Naive B cell (primary cell): Measurements from ENCODE around the gene KLF4. TPM values are rescaled to one million over a fixed set of nuclear protein-coding genes. Genes with fewer than 3 reads are reported as not detected.
"Not testable (repeated sequence)": the region's sequence is repeated elsewhere in the genome, so short reads cannot be mapped to it uniquely, and the experiment has no call there.

Source experiments
- ATAC-seq, 2 donors: fragments of 150-1000 bp; cut with Tn5 transposase; 2 replicates each; pipeline ENCODE4 v1.10.0; 2021; ENCODE audit warnings: low read depth in 2 of 2, mild to moderate bottlenecking in 2 of 2, moderate library complexity in 2 of 2
- DNase-seq: peaks from one replicate; pipeline ENCODE4 v3.0.0; 2022
- H3K27ac Mint-ChIP-seq, 6 donors: one replicate each; pipeline ENCODE4 v1.8.0; 2020 to 2022; ENCODE audit warnings: mild to moderate bottlenecking in 6 of 6, mixed read lengths in 6 of 6, moderate library complexity in 5 of 6, inconsistent platforms in 2 of 6
- H3K27me3 Mint-ChIP-seq, 3 donors: one replicate each; pipeline ENCODE4 v1.8.0; 2021 to 2022; ENCODE audit warnings: mixed read lengths in 3 of 3, mild to moderate bottlenecking in 1 of 3
- H3K36me3 Mint-ChIP-seq, 2 donors: one replicate each; pipeline ENCODE4 v1.8.0; 2020 to 2022; ENCODE audit warnings: mixed read lengths in 2 of 2, inconsistent platforms in 1 of 2, mild to moderate bottlenecking in 1 of 2
- H3K4me1 Mint-ChIP-seq, 3 donors: one replicate each; pipeline ENCODE4 v1.8.0; 2020 to 2022; ENCODE audit warnings: mixed read lengths in 3 of 3, inconsistent platforms in 1 of 3, mild to moderate bottlenecking in 1 of 3, moderate library complexity in 1 of 3
- H3K4me3 Mint-ChIP-seq, 8 donors: one replicate each; pipeline ENCODE4 v1.8.0; 2020 to 2022; ENCODE audit warnings: mild to moderate bottlenecking in 8 of 8, mixed read lengths in 8 of 8, moderate library complexity in 8 of 8, inconsistent platforms in 2 of 8
- H3K9me3 Mint-ChIP-seq, 7 donors: one replicate each; pipeline ENCODE4 v1.8.0; 2020 to 2022; ENCODE audit warnings: mixed read lengths in 7 of 7, mild to moderate bottlenecking in 5 of 7, inconsistent platforms in 2 of 7, moderate library complexity in 1 of 7
- polyA plus RNA-seq, 6 donors: library from polyadenylated mRNA; unstranded; fragments of 300-500 nt; fragmentation: Illumina TruSeq; gene quantifications; one replicate each; pipeline ENCODE4 v1.2.3, GENCODE V29; 2021; ENCODE audit warnings: low read depth in 6 of 6

The KLF4 gene
- polyA plus RNA-seq, 6 donors from 2014 or later: 1.4 to 8.0 (median 2.2) TPM

GRCh38 chr9:107500421-107501200 is 11.0 kb upstream of the KLF4 start:
- H3K27ac Mint-ChIP-seq, H3K9me3 Mint-ChIP-seq, H3K4me3 Mint-ChIP-seq, H3K4me1 Mint-ChIP-seq, DNase-seq, ATAC-seq, H3K36me3 Mint-ChIP-seq: not testable (repeated sequence)
- peaks cover 2 to 12% (median 3%) of the 10 kb centered on the region in 3 donors for H3K27me3 Mint-ChIP-seq

- H3K27me3 Mint-ChIP-seq: peaks cover 27 to 37% (median 28%) of the 10 kb centered on the region in 3 donors
- DNase-seq (no peak), ATAC-seq (peak; percentile 25 to 45)
- H3K27ac Mint-ChIP-seq: peak overlapping the region in 1 of 6 donors; percentile 14
- no peaks in the 10 kb centered on the region for H3K9me3 Mint-ChIP-seq
- H3K4me1 Mint-ChIP-seq: peaks cover 4 to 5% (median 4%) of the 10 kb centered on the region in 3 donors
- no peaks in the 10 kb centered on the region for H3K36me3 Mint-ChIP-seq
- H3K4me3 Mint-ChIP-seq: no peak overlapping the region
Measured at GRCh38 chr9:107496976-107497375, 7.4 kb upstream of the KLF4 start.

- ATAC-seq: no peak
- peak overlapping the region in 5 of 8 donors; percentile 12 to 90 (median 87) for H3K4me3 Mint-ChIP-seq
- H3K27me3 Mint-ChIP-seq: peaks cover 51 to 62% (median 56%) of the 10 kb centered on the region in 3 donors
- no peaks in the 10 kb centered on the region for H3K36me3 Mint-ChIP-seq
- peaks cover 0 to 4% (median 0%) of the 10 kb centered on the region in 7 donors for H3K9me3 Mint-ChIP-seq
- peak overlapping the region in 4 of 6 donors; percentile 34 to 95 (median 80) for H3K27ac Mint-ChIP-seq
- H3K4me1 Mint-ChIP-seq: peaks cover 21 to 41% (median 24%) of the 10 kb centered on the region in 3 donors
- DNase-seq: no peak
Measured at GRCh38 chr9:107492381-107492970, 2.9 kb upstream of the KLF4 start.

GRCh38 chr9:107491081-107492053 is 1.8 kb upstream of the KLF4 start:
- peaks cover 21 to 38% (median 24%) of the 10 kb centered on the region in 3 donors for H3K4me1 Mint-ChIP-seq
- H3K27ac Mint-ChIP-seq: peak overlapping the region; percentile 95 to 100 (median 96)
- DNase-seq (peak; percentile 26), ATAC-seq (no peak)
- peaks cover 0 to 4% (median 0%) of the 10 kb centered on the region in 7 donors for H3K9me3 Mint-ChIP-seq
- H3K36me3 Mint-ChIP-seq: no peaks in the 10 kb centered on the region
- peak overlapping the region; percentile 84 to 92 (median 90) for H3K4me3 Mint-ChIP-seq
- peaks cover 49 to 69% (median 62%) of the 10 kb centered on the region in 3 donors for H3K27me3 Mint-ChIP-seq

- not testable (repeated sequence) for DNase-seq, ATAC-seq, H3K9me3 Mint-ChIP-seq, H3K36me3 Mint-ChIP-seq
- H3K27ac Mint-ChIP-seq: peak overlapping the region; percentile 95 to 100 (median 96)
- H3K4me1 Mint-ChIP-seq: peaks cover 21 to 38% (median 24%) of the 10 kb centered on the region in 3 donors
- peak overlapping the region; percentile 84 to 92 (median 90) for H3K4me3 Mint-ChIP-seq
- peaks cover 53 to 65% (median 60%) of the 10 kb centered on the region in 3 donors for H3K27me3 Mint-ChIP-seq
Measured at GRCh38 chr9:107490606-107490970, 1.0 kb upstream of the KLF4 start.

- Mint-ChIP-seq H3K27me3 (peaks cover 46 to 51% (median 47%) of the 10 kb centered on the region in 3 donors), H3K9me3 (peaks cover 0 to 4% (median 0%) of the 10 kb centered on the region in 7 donors), H3K27ac (peak overlapping the region; percentile 79 to 97 (median 95)), H3K4me3 (peak overlapping the region; percentile 81 to 92 (median 88)), H3K36me3 (no peaks in the 10 kb centered on the region), H3K4me1 (peaks cover 21 to 38% (median 24%) of the 10 kb centered on the region in 3 donors)
- DNase-seq: no peak
- peak in 1 of 2 donors; percentile 2 for ATAC-seq
Measured at GRCh38 chr9:107489144-107489673, 360 bp downstream of the KLF4 start.

GRCh38 chr9:107488375-107489143 is 1.0 kb downstream of the KLF4 start:
- peaks cover 40 to 47% (median 43%) of the 10 kb centered on the region in 3 donors for H3K27me3 Mint-ChIP-seq
- ATAC-seq (peak; percentile 31 to 37), DNase-seq (peak; percentile 71)
- peak overlapping the region; percentile 79 to 97 (median 95) for H3K27ac Mint-ChIP-seq
- H3K4me3 Mint-ChIP-seq: peak overlapping the region; percentile 81 to 92 (median 88)
- no peaks in the 10 kb centered on the region for H3K36me3 Mint-ChIP-seq
- peaks cover 0 to 4% (median 0%) of the 10 kb centered on the region in 7 donors for H3K9me3 Mint-ChIP-seq
- H3K4me1 Mint-ChIP-seq: peaks cover 21 to 38% (median 24%) of the 10 kb centered on the region in 3 donors

- peak; percentile 25 to 31 for ATAC-seq
- Mint-ChIP-seq H3K4me3 (peak overlapping the region; percentile 81 to 92 (median 88)), H3K36me3 (no peaks in the 10 kb centered on the region), H3K4me1 (peaks cover 21 to 38% (median 24%) of the 10 kb centered on the region in 3 donors), H3K27ac (peak overlapping the region; percentile 92 to 97 (median 95)), H3K27me3 (peaks cover 40 to 47% (median 43%) of the 10 kb centered on the region in 3 donors), H3K9me3 (peaks cover 0 to 4% (median 0%) of the 10 kb centered on the region in 7 donors)
- peak; percentile 56 for DNase-seq
Measured at GRCh38 chr9:107487521-107488374, 1.8 kb downstream of the KLF4 start.

GRCh38 chr9:107486674-107487520 is 2.7 kb downstream of the KLF4 start:
- ATAC-seq: no peak
- H3K36me3 Mint-ChIP-seq: no peaks in the 10 kb centered on the region
- peaks cover 21 to 38% (median 24%) of the 10 kb centered on the region in 3 donors for H3K4me1 Mint-ChIP-seq
- no peak for DNase-seq
- peaks cover 33 to 41% (median 34%) of the 10 kb centered on the region in 3 donors for H3K27me3 Mint-ChIP-seq
- H3K27ac Mint-ChIP-seq: peak overlapping the region in 5 of 6 donors; percentile 64 to 97 (median 95)
- H3K4me3 Mint-ChIP-seq: peak overlapping the region; percentile 22 to 92 (median 87)
- peaks cover 0 to 4% (median 0%) of the 10 kb centered on the region in 7 donors for H3K9me3 Mint-ChIP-seq

- Mint-ChIP-seq H3K27me3 (peaks cover 19 to 27% (median 22%) of the 10 kb centered on the region in 3 donors), H3K4me3 (peak overlapping the region in 1 of 8 donors; percentile 87), H3K27ac (peak overlapping the region in 2 of 6 donors; percentile 47 to 95), H3K36me3 (no peaks in the 10 kb centered on the region), H3K9me3 (peaks cover 0 to 3% (median 0%) of the 10 kb centered on the region in 7 donors), H3K4me1 (peaks cover 11 to 25% (median 14%) of the 10 kb centered on the region in 3 donors)
- no peak for DNase-seq
- no peak for ATAC-seq
Measured at GRCh38 chr9:107485458-107486043, 4.0 kb downstream of the KLF4 start.
